ENCODE data around the gene SPRY4. TPM values are rescaled to one million over a fixed set of nuclear protein-coding genes. Genes with fewer than 3 reads are reported as not detected.

The SPRY4 gene
- total and polyA plus RNA-seq, 2 of the 4 experiments (the other 2 are of a cell fraction), result 8.4 to 21.0 TPM

GRCh38 chr5:142325725-142326479 is 1.1 kb upstream of the SPRY4 start:
- no peaks in the 10 kb centered on the region; the same call in 1 of the 2 replicates for H3K36me3 ChIP-seq (ENCODE audit: control insufficient read depth, insufficient read depth, low read length)
- H4K8ac ChIP-seq (ENCODE audit: low read depth in 2 of 2, low read length in 2 of 2), result peak overlapping the region; percentile 98 to 99
- peak overlapping the region; percentile 96 for H3K4me2 ChIP-seq (ENCODE audit: low read depth, low read length)
- peak overlapping the region; percentile 97 for H2BK5ac ChIP-seq (ENCODE audit: low read depth, low read length, poor library complexity, severe bottlenecking)
- peak overlapping the region; percentile 100 for H3K27ac ChIP-seq (ENCODE audit: insufficient read depth, low read length)
- peaks cover 30 to 44% of the 10 kb centered on the region in 2 experiments for H3K79me1 ChIP-seq (ENCODE audit: low read depth in 1 of 2, low read length in 2 of 2)
- ATAC-seq (ENCODE audit: low read depth) (peak; percentile 15), DNase-seq (peak; percentile 73)
- peak overlapping the region; percentile 96 for H3K56ac ChIP-seq (ENCODE audit: extremely low read depth, insufficient read depth, low read length)
- H3K4me1 ChIP-seq (ENCODE audit: control insufficient read depth, insufficient read depth, low read length), result peaks cover 24% of the 10 kb centered on the region
- peak overlapping the region; percentile 45 for H3K4me3 ChIP-seq (ENCODE audit: insufficient read depth, low read depth, low read length)
- peaks cover 9% of the 10 kb centered on the region for H3K9me1 ChIP-seq (ENCODE audit: insufficient read depth, low read length)
- intact Hi-C loops (cut with micrococcal nuclease) (loop anchor here (1.0 to 2.0 kb wide), 3 partner anchors 31 to 174 kb away; no protein-coding TSS in a partner anchor), in situ Hi-C loops (cut with MboI; ENCODE audit: low sequenced_read_pairs) (no loop called here), dilution Hi-C loops (cut with HindIII; ENCODE audit: low sequenced_read_pairs, unreplicated experiment) (no loop called here)
- no peaks in the 10 kb centered on the region for H3K9me3 ChIP-seq (ENCODE audit: control insufficient read depth, insufficient read depth, low read length)
- H3K4ac ChIP-seq (ENCODE audit: low read depth, low read length), result peak overlapping the region; percentile 97
- TF ChIP-seq MAZ (IDR thresholded peaks at IDR 0.05; ENCODE audit: borderline replicate concordance, low read depth, low read length) (peak; percentile 43; the same call in 1 of the 2 replicates), POLR2A (IDR thresholded peaks at IDR 0.05; ENCODE audit: low read depth, low read length) (peak; percentile 60; the same call in 1 of the 2 replicates), CEBPB (IDR thresholded peaks at IDR 0.05; ENCODE audit: low read depth, low read length) (no peak)
- H3K18ac ChIP-seq (ENCODE audit: low read depth, low read length), result peak overlapping the region; percentile 98
- peak overlapping the region; percentile 94 for H2BK120ac ChIP-seq (ENCODE audit: low read depth, low read length)
- H3K9ac ChIP-seq (ENCODE audit: low read depth, low read length), result peak overlapping the region; percentile 85
- BruUV-seq (replicated peaks), result no TSS peak
- H4K20me1 ChIP-seq (ENCODE audit: insufficient read depth, low read length), result peaks cover 39% of the 10 kb centered on the region
- H4K5ac ChIP-seq (ENCODE audit: low read depth, low read length), result peak overlapping the region; percentile 99
- peak overlapping the region; percentile 97 for H3K23ac ChIP-seq (ENCODE audit: low read depth, low read length)
- H2BK15ac ChIP-seq (ENCODE audit: low read depth, low read length), result peak overlapping the region; percentile 99; the same call in 2 of the 3 replicates
- ChIA-PET POLR2A (ENCODE audit: unreplicated experiment) (interaction anchor here (0.7 to 1.0 kb wide), 2 partner anchors 31 to 215 kb away, joined by 3 to 4 read pairs; no protein-coding TSS in a partner anchor), CTCF (interaction anchor here (1.3 kb wide), 1 partner anchor 28 kb away, joined by 3 read pairs; no protein-coding TSS in a partner anchor)
- WGBS, 2 experiments (ENCODE audit: extremely low coverage in 2 of 2, insufficient read length in 1 of 2), result 0% methylated on average over 6 of the region's 44 CpGs; no CpG with 5 or more reads in 1 of the 2 experiments
- peak overlapping the region; percentile 99 for H4K91ac ChIP-seq (ENCODE audit: insufficient read depth, low read depth, low read length)
- H2AK5ac ChIP-seq (ENCODE audit: low read depth, low read length), result peak overlapping the region; percentile 98
- peak overlapping the region; percentile 90 for H2AFZ ChIP-seq (replicated peaks; ENCODE audit: low read length, poor library complexity)
- peak overlapping the region; percentile 77; the same call in 1 of the 2 replicates for H2BK20ac ChIP-seq (ENCODE audit: low read depth, low read length)
- H3K27me3 ChIP-seq (ENCODE audit: control insufficient read depth, insufficient read depth, low read length), result no peaks in the 10 kb centered on the region
- H2AK9ac ChIP-seq (replicated peaks; ENCODE audit: low read depth, low read length, poor library complexity), result peak overlapping the region; percentile 98
- H3K14ac ChIP-seq (replicated peaks; ENCODE audit: low read depth, low read length), result peak overlapping the region; percentile 99

All from IMR-90 (cell line).